ENCODE data around the gene FES.

FES gene

DNA sequence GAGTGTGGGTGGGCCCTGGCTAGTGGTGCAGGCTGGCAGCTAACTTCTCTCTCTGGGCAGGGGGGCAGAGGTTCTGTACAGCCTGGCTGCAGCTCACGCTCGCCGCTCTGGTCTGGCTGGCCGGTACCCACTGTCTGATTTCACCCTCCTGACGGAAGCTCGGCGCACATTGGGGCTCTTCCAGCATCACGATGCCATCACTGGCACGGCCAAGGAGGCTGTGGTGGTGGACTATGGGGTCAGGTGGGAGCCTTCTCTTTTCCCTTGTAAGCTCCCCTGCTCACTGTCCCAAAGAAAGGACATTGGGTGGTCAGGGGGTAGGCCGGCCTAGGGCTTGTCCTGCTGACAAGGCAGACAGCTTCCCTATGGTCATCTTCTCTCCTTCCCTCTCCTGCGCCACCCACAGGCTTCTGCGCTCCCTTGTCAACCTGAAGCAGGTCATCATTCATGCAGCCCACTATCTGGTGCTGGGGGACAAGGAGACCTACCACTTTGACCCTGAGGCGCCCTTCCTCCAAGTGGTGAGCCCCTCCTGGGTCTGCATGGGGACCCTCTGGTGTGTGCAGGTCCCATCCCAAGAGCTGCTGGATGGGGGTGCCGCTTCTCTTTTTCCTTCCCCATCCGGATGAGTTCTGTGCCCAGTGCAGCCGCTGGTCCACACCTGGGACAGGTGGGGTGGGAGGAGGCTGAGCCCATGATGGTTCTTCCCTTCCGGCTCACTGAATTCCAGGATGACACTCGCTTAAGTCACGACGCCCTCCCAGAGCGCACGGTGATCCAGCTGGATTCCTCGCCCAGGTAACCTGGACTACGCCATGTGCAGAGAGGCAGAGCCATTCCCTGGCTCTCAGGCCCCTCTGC, 26.4 kb downstream of the FES start:
- no peak for DNase-seq (ENCODE audit: low spot score in 2 of 2)
- H3K27me3 Mint-ChIP-seq, result no peaks in the 10 kb centered on the region
- ATAC-seq (ENCODE audit: low read depth), result no peak
- no peak overlapping the region for H3K27ac Mint-ChIP-seq
- no peaks in the 10 kb centered on the region for H3K4me1 Mint-ChIP-seq
- no peaks in the 10 kb centered on the region for H3K9me3 Mint-ChIP-seq
- no peak overlapping the region for H3K4me3 Mint-ChIP-seq
- H3K36me3 Mint-ChIP-seq, result peaks cover 28% of the 10 kb centered on the region

GRCh38 chr15:90911302-90911623, 27.0 kb downstream of the FES start:
- Mint-ChIP-seq H3K9me3 (no peaks in the 10 kb centered on the region), H3K4me1 (no peaks in the 10 kb centered on the region), H3K27ac (no peak overlapping the region), H3K27me3 (no peaks in the 10 kb centered on the region), H3K4me3 (no peak overlapping the region), H3K36me3 (peaks cover 23% of the 10 kb centered on the region)
- DNase-seq (ENCODE audit: low spot score in 2 of 2) (no peak), ATAC-seq (ENCODE audit: low read depth) (no peak)

- ATAC-seq (ENCODE audit: low read depth), result no peak
- DNase-seq (ENCODE audit: low spot score in 2 of 2), result no peak
- Mint-ChIP-seq H3K27me3 (no peaks in the 10 kb centered on the region), H3K36me3 (peaks cover 22% of the 10 kb centered on the region), H3K4me3 (no peak overlapping the region), H3K9me3 (no peaks in the 10 kb centered on the region), H3K27ac (no peak overlapping the region), H3K4me1 (no peaks in the 10 kb centered on the region)
These were observed 27.8 kb downstream of the FES start for GRCh38 chr15:90911906-90912769.

GRCh38 chr15:90912770-90913075, 28.4 kb downstream of the FES start:
- Mint-ChIP-seq H3K27me3 (no peaks in the 10 kb centered on the region), H3K4me3 (no peak overlapping the region), H3K36me3 (peaks cover 23% of the 10 kb centered on the region), H3K9me3 (no peaks in the 10 kb centered on the region), H3K4me1 (no peaks in the 10 kb centered on the region), H3K27ac (no peak overlapping the region)
- DNase-seq (ENCODE audit: low spot score in 2 of 2), result no peak
- no peak for ATAC-seq (ENCODE audit: low read depth)

- DNase-seq (ENCODE audit: low spot score in 2 of 2), result no peak
- H3K36me3 Mint-ChIP-seq, result peaks cover 26% of the 10 kb centered on the region
- no peak for ATAC-seq (ENCODE audit: low read depth)
- H3K9me3 Mint-ChIP-seq, result no peaks in the 10 kb centered on the region
- H3K27me3 Mint-ChIP-seq, result no peaks in the 10 kb centered on the region
- H3K4me1 Mint-ChIP-seq, result no peaks in the 10 kb centered on the region
- H3K4me3 Mint-ChIP-seq, result no peak overlapping the region
- no peak overlapping the region for H3K27ac Mint-ChIP-seq
These were observed 29.2 kb downstream of the FES start for GRCh38 chr15:90913398-90913944.

DNA sequence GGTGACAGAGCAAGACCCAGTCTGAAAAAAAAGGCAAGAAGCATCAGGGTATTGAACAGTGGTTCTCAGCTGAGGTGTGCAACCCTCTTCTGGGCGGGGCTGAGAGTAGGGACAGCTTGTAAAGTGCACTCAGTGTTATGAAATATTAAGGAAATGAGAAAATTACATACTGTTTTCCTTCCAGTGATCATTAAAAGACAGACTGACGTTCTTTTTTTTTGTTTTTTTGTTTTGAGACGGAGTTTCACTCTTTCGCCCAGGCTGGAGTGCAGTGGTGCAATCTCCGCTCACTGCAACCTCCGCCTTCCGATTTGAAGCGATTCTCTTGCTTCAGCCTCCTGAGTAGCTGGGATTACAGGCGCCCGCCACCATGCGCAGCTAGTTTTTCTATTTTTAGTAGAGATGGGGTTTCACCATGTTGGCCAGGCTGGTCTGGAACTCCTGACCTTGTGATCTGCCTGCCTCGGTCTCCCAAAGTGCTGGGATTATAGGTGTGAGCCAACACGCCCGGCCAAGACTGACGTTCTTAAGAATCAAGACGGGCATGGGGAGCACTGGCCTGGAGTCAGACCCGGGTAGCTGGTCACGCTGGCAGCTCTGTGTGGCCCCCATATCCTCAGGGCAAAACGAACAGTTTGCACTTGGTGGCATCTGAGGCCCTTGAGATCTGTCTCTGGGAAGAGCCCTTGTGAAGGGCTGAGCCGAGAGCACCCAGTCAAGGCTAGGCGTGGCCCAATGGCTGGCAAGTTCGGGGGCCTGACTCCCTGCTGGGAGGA, 30.2 kb downstream of the FES start:
- H3K27me3 Mint-ChIP-seq, result no peaks in the 10 kb centered on the region
- no peaks in the 10 kb centered on the region for H3K4me1 Mint-ChIP-seq
- no peak overlapping the region for H3K4me3 Mint-ChIP-seq
- H3K9me3 Mint-ChIP-seq, result no peaks in the 10 kb centered on the region
- no peak for ATAC-seq (ENCODE audit: low read depth)
- no peak for DNase-seq (ENCODE audit: low spot score in 2 of 2)
- H3K27ac Mint-ChIP-seq, result no peak overlapping the region
- peaks cover 31% of the 10 kb centered on the region for H3K36me3 Mint-ChIP-seq

DNA sequence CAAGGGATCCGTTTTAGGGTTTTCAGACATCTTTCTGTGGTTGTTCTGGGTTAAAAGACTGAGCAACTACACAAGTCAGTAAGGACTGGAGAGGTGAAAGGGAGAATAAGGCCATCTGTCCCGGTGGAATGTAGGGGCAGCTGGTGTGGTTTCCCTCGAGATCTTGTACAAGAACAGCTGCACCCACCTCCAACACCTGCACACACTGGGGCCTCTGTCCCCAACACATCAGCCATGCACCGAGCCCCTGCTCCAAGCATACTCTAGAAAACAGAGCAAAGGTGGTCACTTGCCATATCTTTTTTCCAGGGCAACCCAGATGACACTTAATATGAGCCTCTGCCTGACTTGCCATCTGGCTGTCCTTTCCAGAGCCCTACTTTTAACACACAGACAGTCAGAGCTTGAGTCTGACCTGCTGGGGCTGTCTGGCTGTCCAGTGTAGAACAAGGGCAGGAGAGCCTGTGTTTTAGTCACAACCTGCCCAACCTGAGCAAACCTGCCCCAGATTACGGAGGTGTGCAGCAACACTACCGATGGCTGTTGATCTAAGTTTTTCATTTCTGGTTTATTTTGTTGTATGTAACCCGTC, 31.0 kb downstream of the FES start:
- DNase-seq (ENCODE audit: low spot score in 2 of 2), result no peak
- Mint-ChIP-seq H3K4me1 (no peaks in the 10 kb centered on the region), H3K9me3 (no peaks in the 10 kb centered on the region), H3K36me3 (peaks cover 29% of the 10 kb centered on the region), H3K27ac (no peak overlapping the region), H3K27me3 (no peaks in the 10 kb centered on the region), H3K4me3 (peak overlapping the region; percentile 29)
- no peak for ATAC-seq (ENCODE audit: low read depth)

DNA sequence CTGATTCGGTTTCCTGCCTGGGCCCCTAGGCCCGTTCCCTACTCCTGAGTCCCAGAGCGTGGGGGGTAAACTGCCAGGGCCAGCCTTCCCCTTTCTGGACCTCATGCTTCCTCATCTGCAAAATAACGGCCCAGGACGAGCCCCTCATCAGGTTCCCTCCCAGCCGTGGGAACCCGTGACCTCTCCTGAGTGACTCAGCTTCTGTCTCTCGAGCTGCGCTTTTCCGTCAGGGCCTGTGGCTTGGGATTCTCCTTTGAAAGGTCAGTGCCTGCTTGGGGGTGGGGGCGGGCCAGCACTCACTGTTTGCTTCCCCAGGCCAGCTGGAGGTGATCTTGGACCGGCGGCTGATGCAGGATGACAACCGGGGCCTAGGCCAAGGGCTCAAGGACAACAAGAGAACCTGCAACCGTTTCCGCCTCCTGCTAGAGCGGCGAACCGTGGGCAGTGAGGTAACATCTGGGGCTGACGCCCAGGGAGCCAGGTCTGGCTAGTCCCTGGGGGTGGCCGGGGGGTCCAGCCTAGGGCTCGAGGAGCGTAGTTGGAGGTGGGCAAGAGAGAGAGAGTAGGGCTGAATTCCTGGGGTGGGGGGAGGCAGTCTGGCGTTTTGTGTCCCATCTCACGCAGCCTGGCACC, 31.6 kb downstream of the FES start:
- H3K9me3 Mint-ChIP-seq, result no peaks in the 10 kb centered on the region
- no peak overlapping the region for H3K27ac Mint-ChIP-seq
- peaks cover 28% of the 10 kb centered on the region for H3K36me3 Mint-ChIP-seq
- no peak for DNase-seq (ENCODE audit: low spot score in 2 of 2)
- ATAC-seq (ENCODE audit: low read depth), result no peak
- H3K4me3 Mint-ChIP-seq, result no peak overlapping the region
- H3K27me3 Mint-ChIP-seq, result no peaks in the 10 kb centered on the region
- no peaks in the 10 kb centered on the region for H3K4me1 Mint-ChIP-seq

- Mint-ChIP-seq H3K36me3 (peaks cover 30% of the 10 kb centered on the region), H3K4me1 (no peaks in the 10 kb centered on the region), H3K9me3 (no peaks in the 10 kb centered on the region)
These were observed 32.2 kb downstream of the FES start for GRCh38 chr15:90916461-90916860.

DNA sequence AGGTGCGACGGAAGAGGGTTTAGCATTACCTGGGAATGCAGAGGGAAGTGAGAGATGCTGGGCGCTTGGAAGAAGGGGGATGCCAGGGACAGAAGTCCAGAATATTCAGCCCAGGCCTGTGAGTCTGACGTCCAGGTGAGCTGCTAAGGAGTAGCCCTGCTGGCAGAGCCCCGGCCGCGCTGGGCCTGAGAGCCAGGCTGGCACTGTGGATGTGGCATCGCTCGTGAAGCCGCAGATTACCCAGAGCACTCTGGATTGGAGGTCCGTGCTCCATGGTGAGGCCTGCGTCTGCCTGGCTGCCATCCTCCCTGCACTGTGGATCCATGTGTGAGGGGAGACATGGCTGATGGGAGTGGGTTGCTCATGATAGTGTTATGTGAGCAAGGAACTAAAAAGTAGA, 33.3 kb downstream of the FES start:
- Mint-ChIP-seq H3K27ac (no peak overlapping the region), H3K9me3 (no peaks in the 10 kb centered on the region), H3K27me3 (no peaks in the 10 kb centered on the region), H3K4me1 (no peaks in the 10 kb centered on the region), H3K4me3 (no peak overlapping the region), H3K36me3 (peaks cover 30% of the 10 kb centered on the region)
- no peak for DNase-seq (ENCODE audit: low spot score in 2 of 2)
- no peak for ATAC-seq (ENCODE audit: low read depth)

More at GRCh38 chr15:90916461-90916860, 32.2 kb downstream of the FES start:
- DNase-seq (ENCODE audit: low spot score in 2 of 2) (no peak), ATAC-seq (ENCODE audit: low read depth) (no peak)
- Mint-ChIP-seq H3K27me3 (no peaks in the 10 kb centered on the region), H3K27ac (no peak overlapping the region), H3K4me3 (no peak overlapping the region)

DNA sequence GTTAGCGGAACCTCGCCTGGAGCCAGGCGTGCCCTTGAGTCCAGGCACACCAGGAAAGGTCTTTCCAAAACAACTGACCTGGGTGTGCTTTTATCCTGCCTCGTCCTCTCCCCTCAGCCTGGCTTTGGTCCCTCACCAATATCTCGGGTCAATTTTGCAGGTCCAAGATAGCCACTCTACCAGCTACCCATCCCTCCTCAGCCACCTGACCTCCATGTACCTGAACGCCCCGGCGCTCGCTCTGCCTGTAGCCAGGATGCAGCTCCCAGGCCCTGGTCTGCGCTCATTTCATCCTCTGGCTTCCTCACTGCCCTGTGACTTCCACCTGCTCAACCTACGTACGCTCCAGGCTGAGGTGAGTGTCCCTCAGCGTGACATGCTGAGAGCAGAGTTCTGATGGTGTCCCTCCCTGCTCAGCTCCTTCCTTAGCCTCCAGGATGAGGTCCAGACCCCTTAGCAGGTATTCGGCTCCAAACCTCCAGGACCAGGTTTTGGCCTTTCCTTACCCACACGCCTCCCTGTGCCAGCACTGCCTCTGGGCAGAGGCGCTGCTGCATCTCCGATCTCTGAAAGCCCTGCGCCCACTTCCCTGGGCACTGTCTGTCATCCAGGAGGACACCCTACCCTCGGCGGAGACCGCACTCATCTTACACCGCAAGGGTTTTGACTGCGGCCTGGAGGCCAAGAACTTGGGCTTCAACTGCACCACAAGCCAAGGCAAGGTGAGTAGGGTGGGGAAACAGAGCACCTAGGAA, 33.9 kb downstream of the FES start:
- peaks cover 30% of the 10 kb centered on the region for H3K36me3 Mint-ChIP-seq

DNA sequence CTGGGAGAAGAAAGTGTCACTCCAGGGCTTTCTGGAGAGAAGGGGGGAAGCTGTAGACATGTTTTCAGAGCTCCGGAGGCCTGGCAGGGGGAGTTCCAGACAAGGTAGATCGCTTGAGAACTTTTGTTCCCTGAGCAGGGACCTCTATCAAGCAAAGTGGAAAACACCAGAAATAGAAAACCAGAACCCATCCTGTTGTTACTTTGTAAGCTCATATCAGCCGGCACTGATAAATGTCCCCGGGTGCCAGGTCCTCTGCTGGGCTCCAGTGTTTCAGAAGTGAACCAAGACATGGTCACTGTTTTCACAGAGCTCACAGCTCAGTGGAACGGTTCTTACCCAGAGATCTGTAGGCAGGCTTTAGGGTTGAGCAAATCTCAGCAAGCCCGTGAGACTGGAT, 34.5 kb downstream of the FES start:
- H3K36me3 Mint-ChIP-seq, result peaks cover 27% of the 10 kb centered on the region

More for the DNA sequence above, 33.9 kb downstream of the FES start:
- ATAC-seq (ENCODE audit: low read depth), result no peak
- Mint-ChIP-seq H3K4me3 (no peak overlapping the region), H3K27me3 (no peaks in the 10 kb centered on the region), H3K9me3 (no peaks in the 10 kb centered on the region), H3K27ac (no peak overlapping the region), H3K4me1 (no peaks in the 10 kb centered on the region)
- no peak for DNase-seq (ENCODE audit: low spot score in 2 of 2)

DNA sequence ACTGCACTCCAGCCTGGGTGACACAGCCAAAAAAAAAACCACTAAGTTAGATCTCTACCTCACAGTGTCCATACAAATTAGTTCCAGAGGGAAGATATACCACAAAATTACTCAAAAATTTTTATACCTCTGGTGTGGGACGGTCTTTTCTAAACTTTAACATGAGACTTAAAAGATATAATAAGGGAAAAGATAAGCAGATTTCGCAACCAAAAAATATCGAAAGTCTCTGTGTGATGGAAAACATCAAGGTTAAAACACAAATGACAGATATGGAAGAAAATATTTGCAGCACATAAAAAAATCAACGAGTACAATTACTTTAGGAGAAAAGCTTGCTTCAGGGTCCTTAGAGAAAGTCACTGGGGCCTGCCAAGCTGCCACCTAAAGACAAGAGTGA, 37.6 kb downstream of the FES start:
- no peaks in the 10 kb centered on the region for H3K27me3 Mint-ChIP-seq
- no peaks in the 10 kb centered on the region for H3K4me1 Mint-ChIP-seq
- ATAC-seq (ENCODE audit: low read depth) (no peak), DNase-seq (ENCODE audit: low spot score in 2 of 2) (no peak)
- no peak overlapping the region for H3K4me3 Mint-ChIP-seq
- no peaks in the 10 kb centered on the region for H3K9me3 Mint-ChIP-seq
- H3K27ac Mint-ChIP-seq, result no peak overlapping the region
- peaks cover 24% of the 10 kb centered on the region for H3K36me3 Mint-ChIP-seq

More for the DNA sequence above, 34.5 kb downstream of the FES start:
- Mint-ChIP-seq H3K4me1 (no peaks in the 10 kb centered on the region), H3K27me3 (no peaks in the 10 kb centered on the region), H3K27ac (no peak overlapping the region), H3K4me3 (no peak overlapping the region), H3K9me3 (no peaks in the 10 kb centered on the region)
- DNase-seq (ENCODE audit: low spot score in 2 of 2) (no peak), ATAC-seq (ENCODE audit: low read depth) (no peak)
